ENCODE data around the gene TMEM259. TPM values are rescaled to one million over a fixed set of nuclear protein-coding genes. Genes with fewer than 3 reads are reported as not detected.

The TMEM259 gene
- total RNA-seq, 6 experiments from 2014 or later, result 127 to 164 (median 149) TPM

GRCh38 chr19:1009981-1010538, 10.9 kb downstream of the TMEM259 start:
- TF ChIP-seq CTCF (IDR thresholded peaks at IDR 0.05), result no peak
- no peak for DNase-seq

GRCh38 chr19:1009041-1009980, 11.6 kb downstream of the TMEM259 start:
- H3K36me3 Mint-ChIP-seq (ENCODE audit: low read depth), result no peaks in the 10 kb centered on the region
- peak; percentile 89 for DNase-seq
- 0 out of 2 replicates have a peak, but pooled peaks have one; percentile 4 for TF ChIP-seq CTCF (IDR thresholded peaks at IDR 0.05)
- peak overlapping the region; percentile 65 for H3K27ac Mint-ChIP-seq
- no peak overlapping the region; the same call in 1 of the 2 replicates for H3K4me3 Mint-ChIP-seq
- H3K27me3 Mint-ChIP-seq (ENCODE audit: insufficient read depth), result peaks cover 5% of the 10 kb centered on the region
- peaks cover 5% of the 10 kb centered on the region; the same call in 1 of the 2 replicates for H3K4me1 Mint-ChIP-seq (ENCODE audit: low read depth)
- peaks cover 4% of the 10 kb centered on the region; the same call in 1 of the 2 replicates for H3K9me3 Mint-ChIP-seq

More at GRCh38 chr19:1009981-1010538, 10.9 kb downstream of the TMEM259 start:
- H3K27ac Mint-ChIP-seq, result peak overlapping the region; percentile 65
- no peak overlapping the region for H3K4me3 Mint-ChIP-seq
- H3K9me3 Mint-ChIP-seq, result peaks cover 2% of the 10 kb centered on the region; the same call in 1 of the 2 replicates
- H3K27me3 Mint-ChIP-seq (ENCODE audit: insufficient read depth), result peaks cover 4% of the 10 kb centered on the region
- no peaks in the 10 kb centered on the region for H3K36me3 Mint-ChIP-seq (ENCODE audit: low read depth)
- peaks cover 5% of the 10 kb centered on the region; the same call in 1 of the 2 replicates for H3K4me1 Mint-ChIP-seq (ENCODE audit: low read depth)

- no peak for DNase-seq
- H3K36me3 Mint-ChIP-seq (ENCODE audit: low read depth), result no peaks in the 10 kb centered on the region
Measured at GRCh38 chr19:1008268-1009040, 12.5 kb downstream of the TMEM259 start.

GRCh38 chr19:1007399-1008251, 13.3 kb downstream of the TMEM259 start:
- Mint-ChIP-seq H3K4me1 (ENCODE audit: low read depth) (peaks cover 5% of the 10 kb centered on the region; the same call in 1 of the 2 replicates), H3K27me3 (ENCODE audit: insufficient read depth) (peaks cover 5% of the 10 kb centered on the region), H3K27ac (no peak overlapping the region), H3K36me3 (ENCODE audit: low read depth) (no peaks in the 10 kb centered on the region), H3K4me3 (no peak overlapping the region), H3K9me3 (peaks cover 4% of the 10 kb centered on the region; the same call in 1 of the 2 replicates)
- DNase-seq, result no peak
- TF ChIP-seq CTCF (IDR thresholded peaks at IDR 0.05), result no peak

More at GRCh38 chr19:1008268-1009040, 12.5 kb downstream of the TMEM259 start:
- H3K4me1 Mint-ChIP-seq (ENCODE audit: low read depth), result peaks cover 5% of the 10 kb centered on the region; the same call in 1 of the 2 replicates
- peak overlapping the region; percentile 26; the same call in 1 of the 2 replicates for H3K4me3 Mint-ChIP-seq
- no peak for TF ChIP-seq CTCF (IDR thresholded peaks at IDR 0.05)
- H3K27ac Mint-ChIP-seq, result peak overlapping the region; percentile 33; the same call in 1 of the 2 replicates
- peaks cover 4% of the 10 kb centered on the region; the same call in 1 of the 2 replicates for H3K9me3 Mint-ChIP-seq
- peaks cover 5% of the 10 kb centered on the region for H3K27me3 Mint-ChIP-seq (ENCODE audit: insufficient read depth)
